C4-2B (cell line): ENCODE results near the gene GABRP.

Experiments used
- CTCF ChIP-seq: fragments of 450-650 bp; conservative IDR thresholded peaks from 2 replicates; pipeline ENCODE4 v1.5.1; 2017; ENCODE audit warnings: mild to moderate bottlenecking
- ZFX ChIP-seq: fragments of 450-650 bp; IDR thresholded peaks from 2 replicates; pipeline ENCODE4 v1.6.1; 2017

DNA sequence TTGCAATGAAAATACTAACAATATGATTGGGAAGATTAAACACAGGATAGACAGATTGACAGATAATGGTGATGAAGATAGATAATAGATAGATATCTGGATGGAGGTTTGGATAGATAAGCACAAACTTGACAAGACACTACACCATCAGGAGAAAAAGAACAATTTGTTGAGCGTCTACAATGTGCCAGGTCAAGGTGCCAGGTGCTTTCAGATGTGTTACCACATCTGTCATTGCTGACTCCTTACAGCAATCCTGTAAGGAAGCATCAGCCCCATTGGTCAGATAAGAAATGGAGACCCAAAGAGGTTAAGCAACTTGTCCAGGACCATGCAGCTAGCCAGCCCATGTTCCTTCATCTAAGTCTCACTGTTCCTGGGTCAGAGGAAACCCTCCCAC lies 1.6 kb upstream of the GABRP start:
- TF ChIP-seq CTCF: no peak
- TF ChIP-seq ZFX: no peak
